SK-N-SH (cell line): Measurements from ENCODE around the gene HACD1. TPM values are rescaled to one million over a fixed set of nuclear protein-coding genes. Genes with fewer than 3 reads are reported as not detected.

Source experiments
- CTCF ChIA-PET: fragments of 300-600, 350-600 bp; formaldehyde crosslinking; extraction: SDS; loops from one replicate; lab custom pipeline; 2021; lab: Yijun Ruan, JAX
- POLR2A ChIA-PET: fragments of 350-600 bp; sonication (Branson Sonifier 250); formaldehyde crosslinking; extraction: SDS; loops from one replicate; lab custom pipeline; 2020; ENCODE audit warnings: antibody characterized with exemption, inconsistent platforms; lab: Yijun Ruan, JAX
- DNase-seq: peaks from one replicate; pipeline ENCODE4 v3.0.0; 2012
- H2AFZ ChIP-seq: fragments of 200-600 bp; sonication (generic); 2 replicates; pipeline ENCODE4 v1.8.1; 2016; ENCODE audit warnings: antibody characterized with exemption, mild to moderate bottlenecking, low read depth
- H3F3A ChIP-seq: fragments of 200-600 bp; sonication (generic); replicated peaks from 2 replicates; pipeline ENCODE3; 2016; ENCODE audit warnings: antibody characterized with exemption, mild to moderate bottlenecking; ENCODE audit not compliant: insufficient read depth
- H3K27ac ChIP-seq, 2 experiments: fragments of 200-500 bp in 1 of 2; fragments of 200-600 bp in 1 of 2; sonication (Bioruptor generic) in 1 of 2; sonication (generic), shearing (Covaris generic) in 1 of 2; 2 replicates each; pipeline versions ENCODE4 v1.5.1 to v1.6.1; 2014 to 2016; ENCODE audit warnings: low read depth in 2 of 2, inconsistent platforms in 1 of 2, low read length in 1 of 2, mild to moderate bottlenecking in 1 of 2, mixed read lengths in 1 of 2
- H3K27me3 ChIP-seq: fragments of 200-600 bp; sonication (generic), shearing (Covaris generic); 2 replicates; pipeline ENCODE4 v1.6.1; 2016; ENCODE audit warnings: mixed run types; ENCODE audit not compliant: insufficient read depth
- H3K36me3 ChIP-seq, 2 experiments: fragments of 200-500 bp in 1 of 2; fragments of 200-600 bp in 1 of 2; sonication (Bioruptor generic) in 1 of 2; sonication (generic) in 1 of 2; replicated peaks in 1 of 2; 2 replicates each; pipeline versions ENCODE3 to v1.5.1; 2014 to 2016; ENCODE audit warnings: low read length in 1 of 2, mild to moderate bottlenecking in 1 of 2; ENCODE audit not compliant: insufficient read depth in 2 of 2, control insufficient read depth in 1 of 2
- H3K4me1 ChIP-seq, 2 experiments: fragments of 200-500 bp in 1 of 2; fragments of 200-600 bp in 1 of 2; sonication (Bioruptor generic) in 1 of 2; sonication (generic), shearing (Covaris generic) in 1 of 2; 2 replicates each; pipeline versions ENCODE4 v1.5.1 to v1.6.1; 2014 to 2016; ENCODE audit warnings: low read depth in 1 of 2, low read length in 1 of 2, mixed run types in 1 of 2; ENCODE audit not compliant: insufficient read depth in 2 of 2, control insufficient read depth in 1 of 2
- H3K4me2 ChIP-seq: fragments of 200-600 bp; sonication (generic), shearing (Covaris generic); 2 replicates; pipeline ENCODE4 v1.6.1; 2017; ENCODE audit warnings: mixed run types
- H3K4me3 ChIP-seq, 2 experiments: fragments of 200-500 bp in 1 of 2; fragments of 200-600 bp in 1 of 2; sonication (Bioruptor generic) in 1 of 2; sonication (generic), shearing (Covaris generic) in 1 of 2; 2 replicates each; pipeline versions ENCODE4 v1.5.1 to v1.8.1; 2014 to 2016; ENCODE audit warnings: low read depth in 2 of 2, inconsistent platforms in 1 of 2, low read length in 1 of 2, mild to moderate bottlenecking in 1 of 2, mixed read lengths in 1 of 2, moderate library complexity in 1 of 2
- H3K79me2 ChIP-seq: fragments of 200-600 bp; sonication (generic); 2 replicates; pipeline ENCODE4 v1.8.1; 2017; ENCODE audit warnings: mild to moderate bottlenecking; ENCODE audit not compliant: insufficient read depth
- H3K9ac ChIP-seq: fragments of 200-600 bp; sonication (generic); 2 replicates; pipeline ENCODE4 v1.6.1; 2017; ENCODE audit warnings: mixed run types
- H3K9me2 ChIP-seq: fragments of 200-600 bp; sonication (generic); 2 replicates; pipeline ENCODE4 v1.6.1; 2017; ENCODE audit warnings: mixed run types
- H3K9me3 ChIP-seq: fragments of 200-600 bp; sonication (generic); 2 replicates; pipeline ENCODE4 v1.6.1; 2017; ENCODE audit warnings: mixed run types, mild to moderate bottlenecking, moderate library complexity
- H4K20me1 ChIP-seq: fragments of 200-600 bp; sonication (generic); 2 replicates; pipeline ENCODE4 v1.6.1; 2017; ENCODE audit warnings: mild to moderate bottlenecking, mixed run types; ENCODE audit not compliant: insufficient read depth
- FOSL2 ChIP-seq: IDR thresholded peaks from 2 replicates; pipeline ENCODE4 v1.4.0; 2012; ENCODE audit warnings: low read depth, mild to moderate bottlenecking, moderate library complexity, borderline replicate concordance
- FOXM1 ChIP-seq: IDR thresholded peaks from 2 replicates; pipeline ENCODE4 v1.4.0; 2012; ENCODE audit warnings: low read depth, mild to moderate bottlenecking
- WGBS: methylation state at CpG from one replicate; pipeline ENCODE4 v1.1.6; 2017; ENCODE audit warnings: low lambda C conversion rate; 5-methylcytosine and 5-hydroxymethylcytosine counted together
- polyA plus RNA-seq, 3 experiments: library from polyadenylated mRNA; depleted of rRNA; stranded (reverse); fragments of >200 nt; gene quantifications; 2 replicates each; pipeline ENCODE4 v1.2.3, GENCODE V29; 2012
- small RNA-seq, 7 experiments: library from RNA; depleted of rRNA; stranded (forward); fragments of <200 nt; gene quantifications; one replicate each; pipeline ENCODE3, GENCODE V24; 2012
- TF ChIP-seq, protein P1 (sequence below): IDR thresholded peaks from 2 replicates; pipeline ENCODE4 v1.4.0; 2012; ENCODE audit warnings: low read depth, borderline replicate concordance

The HACD1 gene
- polyA plus RNA-seq, 1 of the 3 experiments (the other 2 are of a cell fraction), result 23.9 TPM

DNA sequence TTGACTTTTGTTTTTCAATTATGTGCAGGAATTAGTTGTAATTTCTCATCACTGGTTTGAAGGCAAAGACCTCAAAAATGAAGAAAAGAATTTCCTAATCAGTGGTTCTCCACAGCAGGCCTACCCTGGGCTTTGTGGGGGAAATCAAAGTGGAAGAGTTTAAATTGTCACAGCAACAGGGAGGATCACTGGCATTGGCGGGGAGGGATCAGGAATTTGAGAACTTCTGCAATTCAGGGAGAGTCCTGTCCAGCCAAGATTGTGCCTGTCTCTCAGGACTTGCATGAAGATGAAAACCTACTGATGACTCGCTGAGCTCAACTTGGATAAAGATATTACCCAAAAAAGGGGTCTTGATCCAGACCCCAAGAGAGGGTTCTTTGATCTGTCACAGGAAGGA, 70.1 kb downstream of the HACD1 start (continued):
- TF ChIP-seq FOXM1, result no peak

DNA sequence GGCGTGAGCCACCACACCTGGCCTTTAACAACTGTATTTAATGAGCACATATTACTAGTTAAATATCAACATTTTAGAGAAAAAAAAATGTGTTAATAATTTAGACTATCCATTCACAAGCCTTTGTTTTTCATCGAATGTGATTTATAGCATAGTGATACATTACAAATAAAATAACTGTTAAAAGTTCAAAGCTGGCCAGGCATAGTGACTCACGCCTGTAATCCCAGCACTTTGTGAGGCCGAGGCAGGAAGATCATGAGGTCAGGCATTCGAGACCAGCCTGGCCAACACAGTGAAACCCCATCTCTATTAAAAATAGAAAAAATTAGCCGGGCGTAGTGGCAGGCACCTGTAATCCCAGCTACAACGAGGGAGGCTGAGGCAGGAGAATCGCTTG, 72.7 kb downstream of the HACD1 start:
- H3K27ac ChIP-seq, result no peak overlapping the region
- H3F3A ChIP-seq, result no peaks in the 10 kb centered on the region
- DNase-seq, result no peak
- no peaks in the 10 kb centered on the region for H3K79me2 ChIP-seq
- H3K4me2 ChIP-seq, result no peak overlapping the region
- CTCF ChIA-PET, result no interaction called here
- no peaks in the 10 kb centered on the region for H3K9me2 ChIP-seq
- H3K27me3 ChIP-seq, result no peaks in the 10 kb centered on the region
- TF ChIP-seq FOSL2, result no peak
- TF ChIP-seq, protein P1, sequence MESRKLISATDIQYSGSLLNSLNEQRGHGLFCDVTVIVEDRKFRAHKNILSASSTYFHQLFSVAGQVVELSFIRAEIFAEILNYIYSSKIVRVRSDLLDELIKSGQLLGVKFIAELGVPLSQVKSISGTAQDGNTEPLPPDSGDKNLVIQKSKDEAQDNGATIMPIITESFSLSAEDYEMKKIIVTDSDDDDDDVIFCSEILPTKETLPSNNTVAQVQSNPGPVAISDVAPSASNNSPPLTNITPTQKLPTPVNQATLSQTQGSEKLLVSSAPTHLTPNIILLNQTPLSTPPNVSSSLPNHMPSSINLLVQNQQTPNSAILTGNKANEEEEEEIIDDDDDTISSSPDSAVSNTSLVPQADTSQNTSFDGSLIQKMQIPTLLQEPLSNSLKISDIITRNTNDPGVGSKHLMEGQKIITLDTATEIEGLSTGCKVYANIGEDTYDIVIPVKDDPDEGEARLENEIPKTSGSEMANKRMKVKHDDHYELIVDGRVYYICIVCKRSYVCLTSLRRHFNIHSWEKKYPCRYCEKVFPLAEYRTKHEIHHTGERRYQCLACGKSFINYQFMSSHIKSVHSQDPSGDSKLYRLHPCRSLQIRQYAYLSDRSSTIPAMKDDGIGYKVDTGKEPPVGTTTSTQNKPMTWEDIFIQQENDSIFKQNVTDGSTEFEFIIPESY, result no peak
- TF ChIP-seq, all 33 proteins: peak for 0
- H3K36me3 ChIP-seq, result no peaks in the 10 kb centered on the region
- POLR2A ChIA-PET, result no interaction called here
- H3K9me3 ChIP-seq, result no peaks in the 10 kb centered on the region
- H3K4me3 ChIP-seq, result no peak overlapping the region
- WGBS, result 71% methylated on average over 9 of the region's 9 CpGs
- no peaks in the 10 kb centered on the region for H4K20me1 ChIP-seq
- H2AFZ ChIP-seq, result no peak overlapping the region
- H3K9ac ChIP-seq, result no peak overlapping the region
- no peaks in the 10 kb centered on the region for H3K4me1 ChIP-seq

Small RNA genes lying within 50 kb of the gene (small RNA-seq; reads per million reads assigned to genes)
- 0 reads per million in 7 experiments for gene AC069542.2

Other genes starting within 250 kb of the HACD1 start
- 0.03 TPM in 1 of 2 replicates, not detected in the other for gene ST8SIA6, start 162.8 kb downstream of the HACD1 start, polyA plus RNA-seq (2012; rRNA removed)
- 19.1 and 23.9 TPM in 2 replicates for gene STAM, start 26.8 kb upstream of the HACD1 start, polyA plus RNA-seq (2012; rRNA removed)
- gene TMEM236, start 134.8 kb upstream of the HACD1 start, polyA plus RNA-seq (2012; rRNA removed), result 0.02 TPM in 1 of 2 replicates, not detected in the other
- not detected in 2 replicates for gene MRC1, start 192.0 kb upstream of the HACD1 start, polyA plus RNA-seq (2012; rRNA removed)